Coronary artery (tissue), 2 donors: ENCODE measurements around the gene USP20.

Experiments
- DNase-seq: peaks from one replicate; pipeline ENCODE4 v3.0.0-alpha.2; 2017; ENCODE audit warnings: low spot score
- H3K27ac ChIP-seq, 2 donors: fragments of 200-600 bp; sonication (generic); one replicate each; pipeline ENCODE4 v1.5.1; 2016 to 2019
- H3K4me3 ChIP-seq: fragments of 200-600 bp; sonication (generic); 2 replicates; pipeline ENCODE4 v1.5.1; 2016; ENCODE audit warnings: mild to moderate bottlenecking, moderate library complexity
- TF ChIP-seq, protein P1 (sequence below): fragments of 200-600 bp; sonication (generic); IDR thresholded peaks from one replicate; pipeline ENCODE4 v1.5.1; 2019; ENCODE audit warnings: antibody characterized with exemption

The USP20 gene

DNA sequence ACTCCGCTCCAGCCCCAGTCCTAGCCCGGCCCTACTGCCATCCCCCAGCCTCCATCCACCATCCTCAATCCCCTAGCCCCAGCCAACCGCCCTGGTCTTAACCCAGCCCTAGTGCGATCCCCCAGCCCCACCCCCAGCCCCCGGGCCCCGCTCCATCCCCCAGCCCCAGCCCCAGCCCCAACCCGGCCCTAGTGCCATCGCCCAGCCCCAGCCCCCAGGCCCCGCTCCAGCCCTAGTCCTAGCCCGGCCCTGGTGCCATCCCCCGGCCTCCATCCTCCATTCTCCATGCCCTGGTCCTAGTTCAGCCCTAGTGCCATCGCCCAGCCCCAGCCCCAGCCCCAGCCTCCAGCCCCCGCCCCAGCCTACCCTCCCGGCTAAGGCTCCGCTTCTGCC is 11.7 kb upstream of the USP20 start:
- H3K4me3 ChIP-seq = peak overlapping the region; percentile 92
- H3K27ac ChIP-seq = peak overlapping the region; percentile 37 to 91
- TF ChIP-seq, protein P1, sequence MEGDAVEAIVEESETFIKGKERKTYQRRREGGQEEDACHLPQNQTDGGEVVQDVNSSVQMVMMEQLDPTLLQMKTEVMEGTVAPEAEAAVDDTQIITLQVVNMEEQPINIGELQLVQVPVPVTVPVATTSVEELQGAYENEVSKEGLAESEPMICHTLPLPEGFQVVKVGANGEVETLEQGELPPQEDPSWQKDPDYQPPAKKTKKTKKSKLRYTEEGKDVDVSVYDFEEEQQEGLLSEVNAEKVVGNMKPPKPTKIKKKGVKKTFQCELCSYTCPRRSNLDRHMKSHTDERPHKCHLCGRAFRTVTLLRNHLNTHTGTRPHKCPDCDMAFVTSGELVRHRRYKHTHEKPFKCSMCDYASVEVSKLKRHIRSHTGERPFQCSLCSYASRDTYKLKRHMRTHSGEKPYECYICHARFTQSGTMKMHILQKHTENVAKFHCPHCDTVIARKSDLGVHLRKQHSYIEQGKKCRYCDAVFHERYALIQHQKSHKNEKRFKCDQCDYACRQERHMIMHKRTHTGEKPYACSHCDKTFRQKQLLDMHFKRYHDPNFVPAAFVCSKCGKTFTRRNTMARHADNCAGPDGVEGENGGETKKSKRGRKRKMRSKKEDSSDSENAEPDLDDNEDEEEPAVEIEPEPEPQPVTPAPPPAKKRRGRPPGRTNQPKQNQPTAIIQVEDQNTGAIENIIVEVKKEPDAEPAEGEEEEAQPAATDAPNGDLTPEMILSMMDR = no peak
- no peak for DNase-seq

- peak within 1 kb of the TSS; percentile 92 for H3K4me3 ChIP-seq
- TF ChIP-seq, protein P1 = no peak
- H3K27ac ChIP-seq = peak within 1 kb of the TSS; percentile 37 to 91
- DNase-seq = peak; percentile 96
These were observed 11.2 kb upstream of the USP20 start, which contains the start of gene TOR1A for GRCh38 chr9:129823935-129824601. TOR1A (minus strand) TSS chr9:129824136; CDS start chr9:129824085, 51 bp downstream.

DNA sequence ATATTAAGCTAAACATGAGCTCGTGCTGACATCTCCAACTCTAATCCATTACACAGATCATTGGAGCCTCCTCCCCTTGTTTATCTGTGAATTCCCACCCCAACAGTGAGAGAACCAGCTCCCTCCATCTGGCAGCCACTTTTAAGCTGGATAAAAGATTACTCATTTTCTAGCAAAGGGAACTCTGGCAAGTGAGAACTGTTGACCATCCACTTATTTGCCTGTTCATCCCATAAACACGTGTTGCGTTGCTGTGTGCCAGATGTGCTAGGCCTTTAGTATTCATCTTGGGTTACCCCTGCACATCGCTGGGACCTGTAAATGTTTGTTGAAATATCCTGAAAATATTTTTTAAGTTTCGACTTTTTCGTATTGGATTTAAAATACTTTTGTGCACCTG is 8.9 kb upstream of the USP20 start:
- DNase-seq = no peak
- TF ChIP-seq, protein P1 = no peak
- Histone ChIP-seq H3K4me3 (no peak overlapping the region), H3K27ac (no peak overlapping the region)

DNA sequence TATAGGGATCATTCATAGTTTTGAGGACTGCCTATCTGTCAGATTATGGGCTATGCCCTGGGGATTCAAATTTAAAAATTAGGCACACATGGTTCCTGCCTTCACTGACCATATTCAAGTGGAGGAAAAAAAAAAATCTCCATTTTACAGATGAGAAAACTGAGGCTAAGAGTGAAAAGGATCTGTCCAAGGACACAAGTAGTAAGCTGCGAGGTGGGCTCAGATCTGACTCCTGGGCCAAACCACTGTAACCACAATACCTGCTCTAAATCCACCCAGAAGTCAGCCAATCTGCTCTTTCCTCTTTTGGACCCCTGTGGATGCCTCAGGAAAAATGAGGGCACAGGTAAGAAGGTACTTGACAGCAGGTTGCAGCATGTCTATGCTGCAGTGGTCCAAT is 8.5 kb upstream of the USP20 start:
- TF ChIP-seq, protein P1 = no peak
- Histone ChIP-seq H3K4me3 (no peak overlapping the region), H3K27ac (no peak overlapping the region)
- DNase-seq = no peak

DNA sequence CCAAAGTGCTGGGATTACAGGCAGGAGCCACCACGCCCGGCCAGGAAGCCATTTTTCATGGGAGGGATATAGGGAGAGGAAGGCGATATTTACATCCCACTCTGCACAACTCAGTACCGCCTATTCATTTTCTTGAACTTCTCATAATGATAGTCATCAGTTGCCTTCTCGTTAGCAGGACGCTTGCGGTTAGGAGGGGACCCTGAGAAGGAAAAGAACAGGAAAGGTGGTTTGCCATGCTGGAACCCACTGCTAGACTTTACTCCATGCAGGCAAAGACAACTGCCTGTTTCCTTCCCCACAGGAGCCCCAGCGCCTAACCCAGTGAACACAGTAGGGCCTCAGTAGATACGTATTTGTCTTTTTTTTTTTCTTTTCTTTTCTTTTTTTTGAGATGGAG is 7.2 kb upstream of the USP20 start:
- Histone ChIP-seq H3K4me3 (no peak overlapping the region), H3K27ac (no peak overlapping the region)
- DNase-seq = no peak
- TF ChIP-seq, protein P1 = no peak

DNA sequence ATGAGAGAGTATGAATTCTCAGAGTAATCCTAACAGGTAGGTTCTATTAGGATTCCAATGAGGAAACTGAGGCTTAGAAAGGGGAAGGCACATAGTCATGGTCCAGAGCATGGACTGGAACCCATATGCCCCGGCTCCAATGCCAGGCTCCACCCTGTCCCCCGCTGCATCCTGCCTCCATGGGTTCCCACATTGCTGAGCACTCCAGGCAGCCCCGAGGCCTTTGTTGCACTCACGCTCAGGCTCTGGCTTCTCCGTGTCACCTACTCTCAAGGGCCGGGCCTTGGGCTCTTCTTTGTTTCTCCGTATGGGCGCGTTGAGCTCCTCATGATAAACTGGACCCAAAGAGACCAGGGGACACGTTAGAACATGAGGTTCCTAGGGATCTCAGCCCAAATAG is 6.3 kb upstream of the USP20 start:
- TF ChIP-seq, protein P1 = no peak
- DNase-seq = no peak
- Histone ChIP-seq H3K27ac (no peak overlapping the region), H3K4me3 (no peak overlapping the region)

- TF ChIP-seq, protein P1 = no peak
- no peak overlapping the region for H3K27ac ChIP-seq
- no peak overlapping the region for H3K4me3 ChIP-seq
- no peak for DNase-seq
These were observed 2.3 kb upstream of the USP20 start for GRCh38 chr9:129832982-129833381.
